CD4-positive, alpha-beta T cell treated with Interleukin-17A for 4 hours (primary cell): ENCODE data around the gene MAGOHB.
A peak's percentile ranks its signal among the peaks of the same experiment; 100 is the strongest.
"Not testable (repeated sequence)": the region's sequence is repeated elsewhere in the genome, so short reads cannot be mapped to it uniquely, and the experiment has no call there.

Experiments
- DNase-seq: peaks from one replicate; pipeline ENCODE4 v3.0.0-alpha.2; 2020; ENCODE audit warnings: mixed read lengths

The MAGOHB gene

GRCh38 chr12:10613349-10614055 is at the start of gene MAGOHB:
Gene MAGOHB (minus strand): TSS chr12:10613609. CDS start chr12:10613532, 77 bp downstream.
- DNase-seq: peak; percentile 97

- no peak for DNase-seq
These were observed 47.9 kb upstream of the MAGOHB start for GRCh38 chr12:10661338-10661737.

GRCh38 chr12:10654003-10654402 is 40.6 kb upstream of the MAGOHB start:
- DNase-seq: no peak

GRCh38 chr12:10652192-10652591 is 38.8 kb upstream of the MAGOHB start:
- no peak for DNase-seq

- not testable (repeated sequence) for DNase-seq
These were observed 33.2 kb upstream of the MAGOHB start for GRCh38 chr12:10646576-10646975.

GRCh38 chr12:10645910-10646309 is 32.5 kb upstream of the MAGOHB start:
- no peak for DNase-seq

- no peak for DNase-seq
These were observed 28.5 kb upstream of the MAGOHB start for GRCh38 chr12:10641735-10642500.

- no peak for DNase-seq
These were observed 25.3 kb upstream of the MAGOHB start for GRCh38 chr12:10638728-10639127.

GRCh38 chr12:10636611-10637010 is 23.2 kb upstream of the MAGOHB start:
- no peak for DNase-seq

GRCh38 chr12:10636124-10636523 is 22.7 kb upstream of the MAGOHB start:
- no peak for DNase-seq

- DNase-seq: no peak
These were observed 21.9 kb upstream of the MAGOHB start for GRCh38 chr12:10635306-10635705.

- no peak for DNase-seq
These were observed 21.0 kb upstream of the MAGOHB start for GRCh38 chr12:10634427-10634826.

- DNase-seq: no peak
These were observed 20.1 kb upstream of the MAGOHB start for GRCh38 chr12:10633541-10633940.

GRCh38 chr12:10632226-10632625 is 18.8 kb upstream of the MAGOHB start:
- no peak for DNase-seq

- no peak for DNase-seq
These were observed 11.2 kb upstream of the MAGOHB start for GRCh38 chr12:10624605-10625004.

GRCh38 chr12:10623131-10623530 is 9.7 kb upstream of the MAGOHB start:
- no peak for DNase-seq

GRCh38 chr12:10621278-10621677 is 7.9 kb upstream of the MAGOHB start:
- DNase-seq: no peak

- no peak for DNase-seq
These were observed 6.8 kb upstream of the MAGOHB start for GRCh38 chr12:10620078-10620779.

- DNase-seq: no peak
These were observed 5.1 kb upstream of the MAGOHB start for GRCh38 chr12:10618338-10618987.

GRCh38 chr12:10617863-10618262 is 4.5 kb upstream of the MAGOHB start:
- DNase-seq: no peak

GRCh38 chr12:10615532-10615931 is 2.1 kb upstream of the MAGOHB start:
- no peak for DNase-seq

GRCh38 chr12:10614056-10614370 is 604 bp upstream of the MAGOHB start:
- DNase-seq: peak; percentile 4

- peak; percentile 8 for DNase-seq
These were observed 443 bp downstream of the MAGOHB start for GRCh38 chr12:10612984-10613348.
